Measurements from ENCODE around the gene KRTAP10-12.

The KRTAP10-12 gene

GRCh38 chr21:44722731-44723130 is 25.8 kb downstream of the KRTAP10-12 start:
- DNase-seq: no peak
- no peaks in the 10 kb centered on the region for H3K9me3 Mint-ChIP-seq
- peaks cover 4 to 13% of the 10 kb centered on the region in 2 donors for H3K4me1 Mint-ChIP-seq
- H3K27ac Mint-ChIP-seq: no peak overlapping the region
- H3K36me3 Mint-ChIP-seq: no peaks in the 10 kb centered on the region
- peaks cover 62 to 87% of the 10 kb centered on the region in 2 donors for H3K27me3 Mint-ChIP-seq
- no peak overlapping the region for H3K4me3 Mint-ChIP-seq
- no peak for ATAC-seq (replicated peaks)

- ATAC-seq (replicated peaks) (no peak), DNase-seq (no peak)
- Mint-ChIP-seq H3K27ac (no peak overlapping the region), H3K9me3 (no peaks in the 10 kb centered on the region), H3K4me1 (peaks cover 4 to 13% of the 10 kb centered on the region in 2 donors), H3K4me3 (peak overlapping the region; percentile 26 to 34), H3K27me3 (peaks cover 62 to 87% of the 10 kb centered on the region in 2 donors), H3K36me3 (no peaks in the 10 kb centered on the region)
These were observed 26.5 kb downstream of the KRTAP10-12 start for GRCh38 chr21:44723177-44724131.

GRCh38 chr21:44724196-44724595 is 27.2 kb downstream of the KRTAP10-12 start:
- H3K27ac Mint-ChIP-seq: no peak overlapping the region
- no peak overlapping the region for H3K4me3 Mint-ChIP-seq
- DNase-seq (no peak), ATAC-seq (replicated peaks) (no peak)
- no peaks in the 10 kb centered on the region for H3K9me3 Mint-ChIP-seq
- no peaks in the 10 kb centered on the region for H3K36me3 Mint-ChIP-seq
- peaks cover 4 to 13% of the 10 kb centered on the region in 2 donors for H3K4me1 Mint-ChIP-seq
- H3K27me3 Mint-ChIP-seq: peaks cover 57 to 79% of the 10 kb centered on the region in 2 donors

GRCh38 chr21:44724926-44725325 is 28.0 kb downstream of the KRTAP10-12 start:
- H3K9me3 Mint-ChIP-seq: no peaks in the 10 kb centered on the region
- H3K36me3 Mint-ChIP-seq: no peaks in the 10 kb centered on the region
- H3K27me3 Mint-ChIP-seq: peaks cover 59 to 73% of the 10 kb centered on the region in 2 donors
- no peak overlapping the region for H3K4me3 Mint-ChIP-seq
- peaks cover 4 to 13% of the 10 kb centered on the region in 2 donors for H3K4me1 Mint-ChIP-seq
- H3K27ac Mint-ChIP-seq: no peak overlapping the region
- no peak for DNase-seq
- ATAC-seq (replicated peaks): no peak

- H3K9me3 Mint-ChIP-seq: no peaks in the 10 kb centered on the region
- no peak overlapping the region for H3K4me3 Mint-ChIP-seq
- no peak overlapping the region for H3K27ac Mint-ChIP-seq
- DNase-seq: no peak
- ATAC-seq (replicated peaks): no peak
- H3K36me3 Mint-ChIP-seq: no peaks in the 10 kb centered on the region
- H3K27me3 Mint-ChIP-seq: peaks cover 54 to 65% of the 10 kb centered on the region in 2 donors
- peaks cover 4 to 13% of the 10 kb centered on the region in 2 donors for H3K4me1 Mint-ChIP-seq
These were observed 29.9 kb downstream of the KRTAP10-12 start for GRCh38 chr21:44726826-44727225.

GRCh38 chr21:44727321-44727720 is 30.3 kb downstream of the KRTAP10-12 start:
- peaks cover 4 to 13% of the 10 kb centered on the region in 2 donors for H3K4me1 Mint-ChIP-seq
- no peak for ATAC-seq (replicated peaks)

DNA sequence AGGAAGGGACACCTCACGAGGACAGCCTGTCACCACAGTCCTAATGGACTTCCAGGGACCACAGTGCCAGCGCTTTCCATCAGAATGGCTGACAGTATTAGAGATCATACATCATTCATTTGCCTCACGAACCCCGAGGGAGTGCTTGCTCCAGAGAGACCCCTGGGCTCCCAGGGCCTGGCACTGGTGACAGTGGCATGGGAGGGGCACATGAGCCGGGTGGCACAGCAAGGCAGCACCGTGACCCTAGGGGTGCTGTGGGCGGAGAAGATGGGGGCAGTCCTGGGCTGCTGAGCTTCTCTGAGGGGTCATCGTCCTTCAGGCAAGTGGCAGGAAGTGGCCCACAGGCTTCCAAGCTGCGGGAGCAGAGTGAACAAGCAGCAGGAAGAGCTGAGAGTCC is 30.8 kb downstream of the KRTAP10-12 start:
- Mint-ChIP-seq H3K27ac (no peak overlapping the region), H3K27me3 (peaks cover 57 to 67% of the 10 kb centered on the region in 2 donors), H3K4me1 (peaks cover 4 to 13% of the 10 kb centered on the region in 2 donors), H3K9me3 (no peaks in the 10 kb centered on the region), H3K36me3 (no peaks in the 10 kb centered on the region), H3K4me3 (no peak overlapping the region)
- no peak for ATAC-seq (replicated peaks)
- DNase-seq: no peak

More at GRCh38 chr21:44727321-44727720, 30.3 kb downstream of the KRTAP10-12 start:
- Mint-ChIP-seq H3K36me3 (no peaks in the 10 kb centered on the region), H3K27me3 (peaks cover 59 to 70% of the 10 kb centered on the region in 2 donors), H3K4me3 (no peak overlapping the region), H3K27ac (no peak overlapping the region), H3K9me3 (no peaks in the 10 kb centered on the region)
- DNase-seq: no peak

- Mint-ChIP-seq H3K27ac (no peak overlapping the region), H3K4me1 (peaks cover 0 to 5% of the 10 kb centered on the region in 2 donors), H3K27me3 (peaks cover 51 to 63% of the 10 kb centered on the region in 2 donors), H3K9me3 (no peaks in the 10 kb centered on the region), H3K36me3 (no peaks in the 10 kb centered on the region), H3K4me3 (no peak overlapping the region)
- ATAC-seq (replicated peaks) (no peak), DNase-seq (no peak)
These were observed 31.7 kb downstream of the KRTAP10-12 start for GRCh38 chr21:44728716-44729115.

- Mint-ChIP-seq H3K27me3 (peaks cover 46 to 59% of the 10 kb centered on the region in 2 donors), H3K4me1 (no peaks in the 10 kb centered on the region), H3K27ac (no peak overlapping the region), H3K36me3 (no peaks in the 10 kb centered on the region), H3K4me3 (no peak overlapping the region), H3K9me3 (no peaks in the 10 kb centered on the region)
- DNase-seq: no peak
- no peak for ATAC-seq (replicated peaks)
These were observed 32.5 kb downstream of the KRTAP10-12 start for GRCh38 chr21:44729336-44730027.

GRCh38 chr21:44730028-44730395 is 33.0 kb downstream of the KRTAP10-12 start:
- Mint-ChIP-seq H3K27ac (no peak overlapping the region), H3K36me3 (no peaks in the 10 kb centered on the region), H3K9me3 (no peaks in the 10 kb centered on the region), H3K4me1 (no peaks in the 10 kb centered on the region), H3K4me3 (no peak overlapping the region), H3K27me3 (peaks cover 44 to 55% of the 10 kb centered on the region in 2 donors)
- DNase-seq (no peak), ATAC-seq (replicated peaks) (no peak)

- Mint-ChIP-seq H3K4me3 (no peak overlapping the region), H3K27ac (no peak overlapping the region), H3K36me3 (no peaks in the 10 kb centered on the region), H3K27me3 (peaks cover 37 to 45% of the 10 kb centered on the region in 2 donors), H3K4me1 (no peaks in the 10 kb centered on the region), H3K9me3 (peaks cover 0 to 4% of the 10 kb centered on the region in 2 donors)
- DNase-seq (no peak), ATAC-seq (replicated peaks) (no peak)
These were observed 34.1 kb downstream of the KRTAP10-12 start for GRCh38 chr21:44730951-44731579.

GRCh38 chr21:44732263-44732662 is 35.3 kb downstream of the KRTAP10-12 start:
- Mint-ChIP-seq H3K4me1 (no peaks in the 10 kb centered on the region), H3K9me3 (peaks cover 8 to 13% of the 10 kb centered on the region in 2 donors), H3K36me3 (peaks cover 6% of the 10 kb centered on the region in 2 donors), H3K27me3 (peaks cover 25 to 33% of the 10 kb centered on the region in 2 donors), H3K27ac (no peak overlapping the region), H3K4me3 (no peak overlapping the region)
- no peak for DNase-seq
- ATAC-seq (replicated peaks): no peak

DNA sequence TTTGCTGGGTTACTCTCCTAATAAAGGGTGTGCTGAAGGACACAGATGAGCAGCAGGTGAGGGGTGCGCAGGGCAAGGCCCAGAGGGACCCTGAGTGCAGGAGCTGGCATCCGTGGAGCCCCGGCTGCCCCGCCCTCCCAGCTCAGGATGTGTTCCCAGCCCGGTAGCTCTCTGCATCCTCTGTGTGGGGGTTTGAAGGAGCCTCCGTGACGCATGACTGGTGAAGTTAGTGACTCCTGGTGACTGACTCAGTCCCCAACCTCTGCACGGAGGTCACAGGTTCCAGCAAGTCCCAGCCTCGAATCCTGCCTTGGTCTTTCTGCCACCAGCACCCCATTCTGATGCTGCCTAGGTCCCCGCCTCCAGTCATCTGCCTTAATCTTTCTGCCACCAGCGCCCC is 36.0 kb downstream of the KRTAP10-12 start:
- DNase-seq (no peak), ATAC-seq (replicated peaks) (no peak)
- H3K36me3 Mint-ChIP-seq: peaks cover 9 to 10% of the 10 kb centered on the region in 2 donors
- no peak overlapping the region for H3K27ac Mint-ChIP-seq
- H3K4me3 Mint-ChIP-seq: no peak overlapping the region
- peaks cover 15 to 19% of the 10 kb centered on the region in 2 donors for H3K9me3 Mint-ChIP-seq
- H3K4me1 Mint-ChIP-seq: no peaks in the 10 kb centered on the region
- peaks cover 20 to 31% of the 10 kb centered on the region in 2 donors for H3K27me3 Mint-ChIP-seq

DNA sequence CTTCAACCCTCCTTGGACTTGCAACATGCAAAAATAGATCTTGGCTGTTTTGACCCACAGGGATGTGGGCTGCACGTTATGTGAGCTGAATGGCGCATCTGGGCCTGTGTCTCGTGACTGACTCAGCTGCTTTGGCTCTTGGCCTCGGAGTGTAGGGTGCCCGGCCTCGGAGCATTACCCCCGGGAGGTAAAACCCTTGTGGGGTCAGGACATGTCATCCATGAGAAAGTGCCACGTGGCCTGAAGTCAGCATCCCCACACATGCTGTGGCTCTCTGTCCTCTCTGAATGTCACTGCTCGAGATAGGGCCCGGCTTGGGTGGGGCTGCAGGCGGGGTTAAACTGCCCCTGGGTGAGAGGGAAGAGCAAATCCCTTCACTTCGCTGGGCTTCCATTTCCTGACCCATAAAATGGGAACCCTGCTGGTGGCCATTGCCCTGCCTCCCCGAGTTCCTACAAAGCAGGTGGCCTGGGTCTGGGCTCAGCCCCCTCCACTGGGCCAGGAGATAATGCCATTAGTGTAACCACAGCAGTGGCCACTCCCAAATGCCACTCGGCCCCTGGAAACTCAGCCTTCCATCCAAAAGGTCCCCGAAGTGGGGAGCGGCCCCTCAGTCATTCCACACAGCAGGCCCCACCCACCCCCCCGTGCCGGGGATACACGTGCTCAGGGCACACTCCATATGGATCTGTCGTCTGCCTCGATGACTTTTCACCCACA is 37.2 kb downstream of the KRTAP10-12 start:
- Mint-ChIP-seq H3K27me3 (peaks cover 21 to 40% of the 10 kb centered on the region in 2 donors), H3K9me3 (peaks cover 24 to 28% of the 10 kb centered on the region in 2 donors)

More for the DNA sequence above, 37.2 kb downstream of the KRTAP10-12 start:
- no peak for ATAC-seq (replicated peaks)
- DNase-seq: no peak
- Mint-ChIP-seq H3K36me3 (peaks cover 12 to 17% of the 10 kb centered on the region in 2 donors), H3K4me3 (no peak overlapping the region), H3K4me1 (no peaks in the 10 kb centered on the region), H3K27ac (no peak overlapping the region)
